Skin epidermis (tissue), 12 donors: ENCODE results near the gene DLGAP1.
"Not testable (repeated sequence)": the region's sequence is repeated elsewhere in the genome, so short reads cannot be mapped to it uniquely, and the experiment has no call there.

Source experiments
- H3K27ac ChIP-seq, 21 experiments: fragments of 200-600 bp; sonication (generic) in 11 of 21; one replicate each; pipeline ENCODE4 v1.5.0; 2020; ENCODE audit warnings: mild to moderate bottlenecking in 3 of 21, inconsistent platforms in 2 of 21, moderate library complexity in 2 of 21
- H3K4me3 ChIP-seq, 7 experiments: fragments of 200-600 bp; sonication (generic) in 2 of 7; one replicate each; pipeline ENCODE4 v1.5.0; 2020; ENCODE audit warnings: inconsistent platforms in 2 of 7, mild to moderate bottlenecking in 2 of 7, moderate library complexity in 1 of 7

Gene DLGAP1

GRCh38 chr18:4394700-4395099, 60.4 kb downstream of the DLGAP1 start:
- H3K4me3 ChIP-seq = no peak overlapping the region
- no peak overlapping the region for H3K27ac ChIP-seq

DNA sequence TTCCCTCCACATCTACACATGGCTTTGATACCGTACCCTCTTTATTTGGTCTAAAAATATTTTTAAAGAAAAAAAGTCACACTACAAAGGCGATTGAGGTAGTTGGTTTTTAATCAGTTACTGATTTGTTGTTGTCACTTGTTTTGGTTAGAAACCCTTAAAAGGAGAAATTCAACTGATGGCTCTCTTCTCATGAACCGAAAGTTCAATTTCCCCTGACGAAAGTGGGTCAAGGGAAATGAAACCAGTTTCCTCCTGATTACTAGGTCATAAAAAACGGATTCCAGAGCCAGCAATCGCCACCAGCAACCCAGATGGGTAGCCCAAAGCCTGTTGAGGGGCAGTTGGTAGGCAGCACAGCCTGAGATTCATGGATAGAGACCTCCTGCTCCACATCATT, 63.2 kb downstream of the DLGAP1 start:
- no peak overlapping the region for H3K27ac ChIP-seq
- no peak overlapping the region for H3K4me3 ChIP-seq

- no peak overlapping the region for H3K4me3 ChIP-seq
- H3K27ac ChIP-seq = no peak overlapping the region
Measured at GRCh38 chr18:4385876-4386275, 69.2 kb downstream of the DLGAP1 start.

DNA sequence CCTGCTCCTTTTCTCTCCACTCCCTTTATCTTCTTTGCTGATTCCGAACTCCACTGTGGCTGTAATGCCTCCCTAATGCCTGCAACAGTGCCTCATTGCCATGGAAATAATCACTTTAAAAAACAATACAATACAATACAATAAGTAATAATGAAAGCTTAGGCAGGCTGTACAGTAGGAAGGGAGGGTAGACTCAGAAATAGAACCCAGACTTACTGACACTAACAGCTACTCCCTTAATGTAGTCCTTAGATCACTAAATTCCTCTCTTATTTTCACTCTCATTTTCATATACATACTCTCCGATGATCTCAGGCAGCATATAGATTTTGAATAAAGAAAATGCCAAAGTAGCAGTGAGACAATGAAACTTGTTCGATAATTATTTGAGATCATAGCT, 70.2 kb downstream of the DLGAP1 start:
- Histone ChIP-seq H3K27ac (no peak overlapping the region), H3K4me3 (no peak overlapping the region)

DNA sequence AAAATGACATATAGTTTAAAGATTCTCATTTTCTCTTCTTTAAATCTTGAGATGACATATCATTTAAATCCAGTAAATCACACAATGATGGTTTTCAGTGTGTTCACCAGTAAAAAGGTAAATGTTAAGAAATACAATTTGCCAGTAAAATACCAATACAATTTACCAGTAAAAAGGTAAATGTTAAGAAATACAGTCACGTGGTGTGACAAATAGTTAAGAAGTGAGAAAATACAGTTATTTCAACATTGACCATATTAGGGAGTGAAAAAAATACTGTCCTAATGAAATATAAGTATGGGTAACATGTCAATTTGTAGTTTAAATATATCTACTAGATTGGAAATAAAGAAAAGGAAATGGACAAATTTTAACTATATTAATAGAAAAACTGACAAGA, 80.5 kb downstream of the DLGAP1 start:
- H3K27ac ChIP-seq = no peak overlapping the region
- H3K4me3 ChIP-seq = no peak overlapping the region

- Histone ChIP-seq H3K27ac (no peak overlapping the region), H3K4me3 (no peak overlapping the region)
Measured at GRCh38 chr18:4369705-4370104, 85.4 kb downstream of the DLGAP1 start.

DNA sequence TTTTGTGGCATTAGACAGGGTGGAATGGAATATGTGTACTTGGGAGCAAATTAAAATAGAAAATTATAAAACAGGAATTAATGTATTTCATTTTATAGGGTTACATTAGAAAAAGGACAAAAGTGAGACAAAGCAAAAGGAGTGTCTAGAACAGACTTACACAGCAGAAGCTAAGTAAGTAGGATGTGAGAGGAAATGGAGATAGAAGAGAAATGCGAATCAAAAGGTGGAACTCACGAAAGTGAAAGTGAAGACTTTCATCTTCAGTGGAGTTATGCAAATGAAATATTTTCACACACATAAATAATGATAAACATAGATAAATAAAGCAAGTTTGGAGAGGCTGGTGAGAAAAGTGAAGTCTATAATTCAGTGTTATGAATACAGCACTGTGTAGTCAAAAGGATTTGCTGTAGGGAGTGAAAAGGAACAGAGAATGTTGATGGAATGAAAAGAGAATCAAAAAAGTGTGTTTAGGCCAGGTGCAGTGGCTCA, 94.8 kb downstream of the DLGAP1 start:
- no peak overlapping the region for H3K4me3 ChIP-seq

GRCh38 chr18:4358618-4359017, 96.5 kb downstream of the DLGAP1 start:
- H3K27ac ChIP-seq = no peak overlapping the region
- H3K4me3 ChIP-seq = no peak overlapping the region

More for the DNA sequence above, 94.8 kb downstream of the DLGAP1 start:
- H3K27ac ChIP-seq = no peak overlapping the region

- H3K4me3 ChIP-seq = no peak overlapping the region
- H3K27ac ChIP-seq = no peak overlapping the region
Measured at GRCh38 chr18:4357579-4357978, 97.5 kb downstream of the DLGAP1 start.

DNA sequence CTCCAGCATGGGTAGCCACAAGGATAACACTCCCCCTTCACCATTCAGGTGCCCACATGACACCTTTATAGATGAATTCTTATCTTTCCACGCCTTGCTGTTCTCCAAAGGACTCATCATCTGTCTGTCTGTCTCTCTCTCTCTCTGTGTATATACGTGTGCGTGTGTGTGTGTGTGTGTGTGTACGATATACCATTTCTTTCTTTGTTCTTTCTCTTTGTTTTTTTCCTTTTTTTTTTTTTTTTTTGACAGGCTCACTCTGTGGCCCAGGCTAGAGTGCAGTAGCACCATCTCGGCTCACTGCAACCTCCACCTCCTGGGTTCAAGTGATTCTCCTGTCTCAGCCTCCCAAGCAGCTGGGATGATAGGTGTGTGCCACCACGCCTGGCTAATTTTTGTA, 98.2 kb downstream of the DLGAP1 start:
- no peak overlapping the region for H3K4me3 ChIP-seq
- H3K27ac ChIP-seq = no peak overlapping the region

DNA sequence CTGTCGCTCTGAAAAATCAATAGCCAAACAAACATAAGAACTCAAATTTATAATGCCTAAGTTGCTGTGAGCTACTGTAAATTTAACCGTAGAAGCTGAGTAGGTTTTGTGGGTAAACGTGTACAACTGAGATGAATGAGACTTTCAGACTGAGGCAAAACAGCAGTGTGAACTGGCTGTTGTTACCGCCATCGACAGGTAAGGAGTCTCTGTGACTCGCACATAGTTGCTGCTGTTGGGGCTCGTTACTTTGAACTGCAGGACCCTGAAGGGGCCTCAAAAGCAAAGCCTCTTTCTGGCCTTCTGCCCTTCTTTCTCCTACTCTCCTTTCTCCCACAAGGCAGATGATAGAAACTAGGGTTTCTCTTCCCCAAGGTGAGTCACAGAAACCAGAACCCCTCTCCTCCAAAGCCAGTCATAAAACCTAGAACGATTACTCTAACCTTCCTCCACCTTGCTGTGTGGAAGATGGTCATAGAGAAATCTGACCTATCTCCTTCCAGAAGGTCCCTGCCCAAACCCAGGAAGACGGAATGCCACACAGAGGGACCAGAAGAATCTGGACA, 101.2 kb downstream of the DLGAP1 start:
- no peak overlapping the region for H3K4me3 ChIP-seq
- H3K27ac ChIP-seq = no peak overlapping the region

DNA sequence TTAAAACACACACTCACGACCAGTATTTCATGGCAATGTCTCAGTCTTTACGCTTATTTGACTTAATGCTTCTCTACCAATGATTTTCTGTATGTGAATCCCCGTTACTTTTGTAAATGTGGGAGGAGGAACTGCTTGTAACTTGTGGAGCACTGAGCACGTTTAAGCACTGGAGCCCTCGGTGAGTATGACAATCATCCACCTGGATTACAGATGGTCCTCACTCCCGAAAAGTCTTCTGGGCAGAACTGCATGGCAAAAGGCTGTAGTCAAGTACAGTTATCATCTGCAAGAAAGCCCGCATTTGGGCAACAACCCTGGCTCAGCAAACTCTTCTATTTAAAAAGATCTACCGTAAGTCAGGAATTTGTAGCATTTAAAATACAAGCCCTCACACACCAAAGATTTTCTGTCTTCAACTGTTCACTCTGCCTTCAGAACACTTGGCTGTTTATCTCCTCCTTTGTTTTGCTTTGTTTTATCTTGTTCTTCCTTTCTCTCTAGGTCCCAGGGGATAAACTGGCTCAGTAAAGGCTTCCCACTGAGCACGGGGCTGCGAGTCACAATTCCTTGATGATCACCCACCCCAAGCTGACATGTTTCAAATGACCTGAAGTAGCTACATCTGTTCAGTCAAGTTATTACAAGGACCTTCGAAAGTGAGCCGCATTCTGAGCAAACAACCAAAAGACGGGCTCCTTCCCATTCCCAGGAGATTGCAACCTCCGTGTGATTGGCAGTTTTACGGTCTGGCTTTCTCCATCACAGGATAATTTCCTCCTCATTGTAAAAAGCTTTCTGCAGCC, 102.2 kb downstream of the DLGAP1 start:
- H3K4me3 ChIP-seq = no peak overlapping the region
- no peak overlapping the region for H3K27ac ChIP-seq

DNA sequence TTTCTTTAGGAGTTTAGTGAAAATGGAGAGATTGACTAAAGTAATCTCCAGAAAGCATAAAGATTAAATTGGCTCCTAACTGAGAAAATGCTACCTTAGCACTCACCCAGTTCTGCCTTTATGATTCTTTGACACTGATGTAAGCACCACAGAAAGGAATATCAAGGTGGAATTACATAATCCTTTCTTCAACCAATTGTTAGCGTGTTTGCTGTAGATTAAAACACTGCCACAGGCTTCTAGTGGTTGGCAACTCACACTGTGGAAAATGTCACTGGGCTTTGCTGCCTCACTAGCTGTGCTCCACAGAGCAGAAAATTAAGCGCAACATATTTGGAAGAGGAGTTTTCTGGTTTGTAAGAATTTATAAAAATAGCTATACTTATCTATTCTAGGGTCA, 104.1 kb downstream of the DLGAP1 start:
- no peak overlapping the region for H3K27ac ChIP-seq

DNA sequence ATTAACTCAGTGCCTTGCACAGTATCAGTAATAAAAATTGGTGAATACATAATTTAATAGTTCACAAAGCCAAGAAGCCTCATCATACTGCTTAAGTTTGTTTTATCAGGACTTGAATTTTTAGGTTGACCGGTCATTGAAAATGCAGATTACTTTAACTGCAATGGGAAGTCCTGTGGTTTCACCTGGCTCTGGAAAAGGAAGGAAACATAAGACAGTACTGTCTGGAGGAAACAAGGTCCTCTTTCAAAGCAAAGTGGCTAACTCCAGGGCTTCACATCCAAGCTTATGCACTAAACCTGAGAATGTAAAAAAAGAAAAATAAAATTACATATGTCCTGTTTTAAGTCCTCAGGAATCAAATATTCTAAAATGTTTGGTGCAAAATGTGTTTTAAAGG, 119.7 kb downstream of the DLGAP1 start:
- H3K27ac ChIP-seq = no peak overlapping the region
- no peak overlapping the region for H3K4me3 ChIP-seq

More for the DNA sequence above, 104.1 kb downstream of the DLGAP1 start:
- no peak overlapping the region for H3K4me3 ChIP-seq

DNA sequence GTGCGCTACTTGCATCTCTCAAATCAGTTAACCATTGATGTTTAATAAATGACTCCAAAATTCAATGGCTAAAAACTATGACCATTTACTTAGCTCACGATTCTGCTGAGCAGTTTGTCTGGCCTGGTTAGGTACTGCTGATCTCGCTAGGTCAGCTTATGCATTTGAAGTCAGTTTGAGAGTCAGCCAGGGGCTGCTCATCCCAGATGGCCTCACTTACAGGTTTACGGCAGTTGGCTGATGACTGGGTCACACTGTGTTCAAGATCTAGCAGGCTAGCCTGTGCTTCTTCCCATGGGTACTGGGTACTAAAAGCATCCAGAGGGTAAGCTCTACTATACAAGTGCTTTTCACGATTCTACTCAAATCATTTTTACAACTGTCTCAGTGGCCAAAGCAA, 122.1 kb downstream of the DLGAP1 start:
- Histone ChIP-seq H3K4me3 (no peak overlapping the region), H3K27ac (no peak overlapping the region)

- no peak overlapping the region for H3K4me3 ChIP-seq
- no peak overlapping the region for H3K27ac ChIP-seq
Measured at GRCh38 chr18:4319738-4320677, 135.1 kb downstream of the DLGAP1 start.

DNA sequence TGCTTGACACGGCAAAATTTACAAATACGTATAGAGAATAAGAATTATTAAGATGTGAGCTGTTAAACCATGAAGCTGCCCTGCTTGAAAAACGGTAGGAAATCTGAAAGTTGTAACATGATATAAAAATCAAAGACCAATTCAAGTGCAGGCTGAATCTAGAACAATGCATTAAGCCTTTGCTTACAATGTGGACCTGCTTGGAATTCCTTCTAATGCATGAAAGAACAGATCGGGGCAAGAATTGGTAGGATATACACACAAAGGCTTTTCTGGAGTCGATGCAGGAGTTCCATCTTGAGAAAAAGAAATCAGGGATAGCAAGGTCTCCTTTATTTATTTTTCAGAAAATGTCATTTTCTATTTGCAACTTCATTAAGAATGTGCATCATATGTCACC, 136.8 kb downstream of the DLGAP1 start:
- no peak overlapping the region for H3K4me3 ChIP-seq
- no peak overlapping the region for H3K27ac ChIP-seq

DNA sequence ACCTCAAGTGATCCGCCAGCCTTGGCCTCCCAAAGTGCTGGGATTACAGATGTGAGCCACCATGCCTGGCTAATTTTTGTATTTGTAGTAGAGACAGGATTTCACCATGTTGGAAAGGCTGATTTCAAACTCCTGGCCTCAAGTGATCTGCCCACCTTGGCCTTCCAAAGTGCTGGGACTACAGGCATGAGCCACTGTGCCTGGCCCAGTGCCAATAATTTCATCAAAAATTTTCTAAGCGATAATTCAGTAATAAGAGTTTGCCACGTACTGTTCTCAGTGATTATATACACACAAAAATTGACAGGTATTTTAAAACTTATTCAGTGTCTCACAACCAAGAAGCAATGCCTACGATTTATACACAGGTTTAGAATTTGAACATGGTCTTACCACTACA, 143.2 kb downstream of the DLGAP1 start:
- H3K4me3 ChIP-seq, H3K27ac ChIP-seq: not testable (repeated sequence)

- H3K27ac ChIP-seq = no peak overlapping the region
- no peak overlapping the region for H3K4me3 ChIP-seq
Measured at GRCh38 chr18:4311136-4311535, 144.0 kb downstream of the DLGAP1 start.

GRCh38 chr18:4309227-4309626, 145.9 kb downstream of the DLGAP1 start:
- H3K4me3 ChIP-seq = no peak overlapping the region
- no peak overlapping the region for H3K27ac ChIP-seq
